HCT116 (cell line): ENCODE data around the gene DPP6. TPM values are rescaled to one million over a fixed set of nuclear protein-coding genes. Genes with fewer than 3 reads are reported as not detected.

Experiments used
- ATAC-seq: fragments of 200-7000 bp; cut with Tn5 transposase; 2 replicates; pipeline ENCODE4 v1.9.1; 2020; ENCODE audit warnings: mild to moderate bottlenecking, moderate library complexity
- BruUV-seq: library from RNA; stranded (reverse); fragments of 400-500 nt; replicated peaks from 2 replicates; lab custom pipeline; 2021; lab: Mats Ljungman, UMichigan
- CTCF ChIA-PET: fragments of 300-600 bp; sonication (Branson Sonifier 250); formaldehyde crosslinking; loops from one replicate; lab custom pipeline; 2021; ENCODE audit warnings: antibody characterized with exemption; lab: Charles Lee
- POLR2A ChIA-PET: fragments of 300-600, 350-600 bp; sonication (Branson Sonifier 250); formaldehyde crosslinking; loops from one replicate; lab custom pipeline; 2021; ENCODE audit warnings: antibody characterized with exemption; lab: Charles Lee
- RAD21 ChIA-PET, 2 experiments: fragments of 300-600 bp; sonication (Branson Sonifier 250); formaldehyde crosslinking; loops; one replicate each; lab custom pipeline; 2023; ENCODE audit warnings: low total read pairs in 2 of 2; ENCODE audit not compliant: uncharacterized antibody in 2 of 2, unreplicated experiment in 2 of 2, low non-redundant PET in 1 of 2; lab: Charles Lee
- DNase-seq: peaks from one replicate; pipeline ENCODE4 v3.0.0-alpha.2; 2010; ENCODE audit warnings: low read depth, low spot score
- H2AFZ ChIP-seq: fragments of 200-600 bp; shearing (Covaris generic), sonication (generic); 2 replicates; pipeline ENCODE4 v1.6.1; 2017; ENCODE audit warnings: low read depth, mixed run types, mixed read lengths, antibody characterized with exemption, low read length; ENCODE audit not compliant: poor library complexity, severe bottlenecking
- H3K27ac ChIP-seq: 2 replicates; pipeline ENCODE4 v1.5.1; 2012; ENCODE audit warnings: low read depth, low read length
- H3K27me3 ChIP-seq: fragments of 200-600 bp; sonication (generic); 2 replicates; pipeline ENCODE4 v1.6.1; 2016; ENCODE audit warnings: mixed run types, low read length, mixed read lengths; ENCODE audit not compliant: insufficient read depth
- H3K36me3 ChIP-seq, 2 experiments: fragments of 200-500 bp in 1 of 2; fragments of 200-600 bp in 1 of 2; sonication (Bioruptor generic) in 1 of 2; sonication (generic) in 1 of 2; 2 replicates each; pipeline versions ENCODE4 v1.5.1 to v1.6.1; 2014 to 2016; ENCODE audit warnings: low read length in 2 of 2, inconsistent platforms in 1 of 2, mixed read lengths in 1 of 2, mixed run types in 1 of 2; ENCODE audit not compliant: insufficient read depth in 2 of 2, control insufficient read depth in 1 of 2
- H3K4me1 ChIP-seq, 2 experiments: fragments of 200-600 bp in 1 of 2; sonication (generic) in 1 of 2; 2 replicates each; pipeline versions ENCODE4 v1.5.1 to v1.6.1; 2012 to 2017; ENCODE audit warnings: low read length in 2 of 2, inconsistent platforms in 1 of 2, mild to moderate bottlenecking in 1 of 2, mixed read lengths in 1 of 2, mixed run types in 1 of 2, moderate library complexity in 1 of 2; ENCODE audit not compliant: insufficient read depth in 2 of 2, control insufficient read depth in 1 of 2
- H3K4me2 ChIP-seq: fragments of 200-600 bp; sonication (generic); 2 replicates; pipeline ENCODE4 v1.6.1; 2017; ENCODE audit warnings: mixed run types, low read length, mixed read lengths
- H3K4me3 ChIP-seq, 2 experiments: fragments of 200-600 bp in 1 of 2; sonication (generic) in 1 of 2; replicated peaks in 1 of 2; 2 replicates each; pipeline ENCODE4 v1.5.1; 2011 to 2016; ENCODE audit warnings: low read length in 2 of 2, control low read depth in 1 of 2, low read depth in 1 of 2, mild to moderate bottlenecking in 1 of 2, mixed read lengths in 1 of 2, mixed run types in 1 of 2
- H3K79me2 ChIP-seq: fragments of 200-600 bp; sonication (generic); 2 replicates; pipeline ENCODE4 v1.6.1; 2017; ENCODE audit warnings: mild to moderate bottlenecking, mixed run types, low read length, moderate library complexity, mixed read lengths; ENCODE audit not compliant: insufficient read depth
- H3K9ac ChIP-seq: fragments of 200-600 bp; sonication (generic); 2 replicates; pipeline ENCODE4 v1.6.1; 2016; ENCODE audit warnings: low read length, mixed read lengths
- H3K9me2 ChIP-seq: fragments of 200-600 bp; sonication (generic), shearing (Covaris generic); 2 replicates; pipeline ENCODE4 v1.6.1; 2017; ENCODE audit warnings: mixed run types, mild to moderate bottlenecking, moderate library complexity; ENCODE audit not compliant: insufficient read depth
- H3K9me3 ChIP-seq, 2 experiments: fragments of 200-500 bp in 1 of 2; fragments of 200-600 bp in 1 of 2; sonication (Bioruptor generic) in 1 of 2; sonication (generic) in 1 of 2; 2 replicates each; pipeline ENCODE4 v1.6.1; 2014 to 2017; ENCODE audit warnings: low read length in 2 of 2, mixed read lengths in 2 of 2, inconsistent platforms in 1 of 2, low read depth in 1 of 2, mild to moderate bottlenecking in 1 of 2, mixed run types in 1 of 2, moderate library complexity in 1 of 2; ENCODE audit not compliant: control insufficient read depth in 1 of 2, insufficient read depth in 1 of 2
- H4K20me1 ChIP-seq: fragments of 200-600 bp; sonication (generic), shearing (Covaris generic); 2 replicates; pipeline ENCODE4 v1.6.1; 2017; ENCODE audit warnings: mixed run types, mild to moderate bottlenecking, moderate library complexity; ENCODE audit not compliant: insufficient read depth
- EZH2 ChIP-seq: fragments of 200-600 bp; sonication (generic); IDR thresholded peaks from 2 replicates; pipeline ENCODE4 v1.6.1; 2017; ENCODE audit warnings: antibody characterized with exemption, mixed run types
- EZH2phosphoT487 ChIP-seq: fragments of 200-600 bp; IDR thresholded peaks from 2 replicates; pipeline ENCODE4 v1.6.1; 2018; ENCODE audit warnings: antibody characterized with exemption, borderline replicate concordance
- REST ChIP-seq: IDR thresholded peaks from 2 replicates; pipeline ENCODE4 v1.6.1; 2012; ENCODE audit warnings: low read depth
- SIN3A ChIP-seq: IDR thresholded peaks from 2 replicates; pipeline ENCODE4 v1.6.1; 2012; ENCODE audit warnings: low read depth
- SRF ChIP-seq: IDR thresholded peaks from 2 replicates; pipeline ENCODE4 v1.6.1; 2012; ENCODE audit warnings: low read depth
- TCF7L2 ChIP-seq: IDR thresholded peaks from 2 replicates; pipeline ENCODE4 v1.7.0; 2011; ENCODE audit warnings: borderline replicate concordance, inconsistent platforms; ENCODE audit not compliant: insufficient read depth, insufficient read length; ENCODE audit errors: extremely low read depth
- YY1 ChIP-seq: IDR thresholded peaks from 2 replicates; pipeline ENCODE4 v1.6.1; 2011; ENCODE audit warnings: low read length, low read depth, moderate library complexity, mild to moderate bottlenecking; ENCODE audit not compliant: insufficient replicate concordance; ENCODE audit errors: extremely low read depth
- ZFX ChIP-seq: fragments of 450-650 bp; IDR thresholded peaks from 2 replicates; pipeline ENCODE4 v1.6.1; 2017
- ZNF274 ChIP-seq: fragments of 200-500 bp; sonication (Bioruptor generic); IDR thresholded peaks from 2 replicates; pipeline ENCODE4 v1.6.1; 2014; ENCODE audit warnings: mild to moderate bottlenecking, low read depth, low read length, inconsistent platforms
- intact Hi-C: fragments of 100-400 bp; cut with micrococcal nuclease; formaldehyde crosslinking; loops from 2 replicates; pipeline ENCODE4 v1.10.0; 2022
- total RNA-seq: library from RNA; stranded (reverse); gene quantifications from one replicate; pipeline ENCODE4 v1.2.1, GENCODE V29; 2021; ENCODE audit not compliant: unreplicated experiment
- TF ChIP-seq, protein P1 (sequence below): IDR thresholded peaks from 2 replicates; pipeline ENCODE4 v1.6.1; 2011; ENCODE audit warnings: mild to moderate bottlenecking, low read length, moderate library complexity; ENCODE audit not compliant: insufficient replicate concordance; ENCODE audit errors: extremely low read depth

Gene DPP6
- total RNA-seq, 1 experiment from 2014 or later = not detected

- TF ChIP-seq EZH2 = no peak
- TF ChIP-seq ZNF274 = no peak
- no peak for TF ChIP-seq YY1
- TF ChIP-seq, all 23 proteins: peak for 0
These were observed 252.8 kb downstream of the DPP6 start (continued) for GRCh38 chr7:154304740-154305700.

- H2AFZ ChIP-seq = no peak overlapping the region
- H3K27me3 ChIP-seq = no peaks in the 10 kb centered on the region
- ChIA-PET CTCF (no interaction called here), POLR2A (no interaction called here), RAD21 (no interaction called here)
- H3K36me3 ChIP-seq = no peaks in the 10 kb centered on the region
- H3K9me3 ChIP-seq = peaks cover 3 to 26% of the 10 kb centered on the region in 2 experiments; a peak in 2 of 4 replicates
- no peak overlapping the region for H3K4me3 ChIP-seq
- no peak overlapping the region for H3K4me2 ChIP-seq
- H3K27ac ChIP-seq = no peak overlapping the region
- intact Hi-C loops = no loop called here
- H3K9ac ChIP-seq = no peak overlapping the region
- H3K79me2 ChIP-seq = no peaks in the 10 kb centered on the region
- ATAC-seq = no peak
- H4K20me1 ChIP-seq = no peaks in the 10 kb centered on the region
- no peak for DNase-seq
- H3K9me2 ChIP-seq = no peaks in the 10 kb centered on the region
- TF ChIP-seq REST (no peak), YY1 (no peak), EZH2phosphoT487 (no peak), ZNF274 (no peak), SIN3A (no peak), TCF7L2 (no peak), ZFX (no peak), SRF (no peak)
- TF ChIP-seq, protein P1, sequence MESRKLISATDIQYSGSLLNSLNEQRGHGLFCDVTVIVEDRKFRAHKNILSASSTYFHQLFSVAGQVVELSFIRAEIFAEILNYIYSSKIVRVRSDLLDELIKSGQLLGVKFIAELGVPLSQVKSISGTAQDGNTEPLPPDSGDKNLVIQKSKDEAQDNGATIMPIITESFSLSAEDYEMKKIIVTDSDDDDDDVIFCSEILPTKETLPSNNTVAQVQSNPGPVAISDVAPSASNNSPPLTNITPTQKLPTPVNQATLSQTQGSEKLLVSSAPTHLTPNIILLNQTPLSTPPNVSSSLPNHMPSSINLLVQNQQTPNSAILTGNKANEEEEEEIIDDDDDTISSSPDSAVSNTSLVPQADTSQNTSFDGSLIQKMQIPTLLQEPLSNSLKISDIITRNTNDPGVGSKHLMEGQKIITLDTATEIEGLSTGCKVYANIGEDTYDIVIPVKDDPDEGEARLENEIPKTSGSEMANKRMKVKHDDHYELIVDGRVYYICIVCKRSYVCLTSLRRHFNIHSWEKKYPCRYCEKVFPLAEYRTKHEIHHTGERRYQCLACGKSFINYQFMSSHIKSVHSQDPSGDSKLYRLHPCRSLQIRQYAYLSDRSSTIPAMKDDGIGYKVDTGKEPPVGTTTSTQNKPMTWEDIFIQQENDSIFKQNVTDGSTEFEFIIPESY = no peak
- H3K4me1 ChIP-seq = no peaks in the 10 kb centered on the region
- BruUV-seq = no TSS peak
These were observed 253.8 kb downstream of the DPP6 start for GRCh38 chr7:154306036-154306435.
